ENCODE measurements around the gene CCNT1.
A peak's percentile ranks its signal among the peaks of the same experiment; 100 is the strongest.
"Not testable (repeated sequence)": the region's sequence is repeated elsewhere in the genome, so short reads cannot be mapped to it uniquely, and the experiment has no call there.

CCNT1 gene

DNA sequence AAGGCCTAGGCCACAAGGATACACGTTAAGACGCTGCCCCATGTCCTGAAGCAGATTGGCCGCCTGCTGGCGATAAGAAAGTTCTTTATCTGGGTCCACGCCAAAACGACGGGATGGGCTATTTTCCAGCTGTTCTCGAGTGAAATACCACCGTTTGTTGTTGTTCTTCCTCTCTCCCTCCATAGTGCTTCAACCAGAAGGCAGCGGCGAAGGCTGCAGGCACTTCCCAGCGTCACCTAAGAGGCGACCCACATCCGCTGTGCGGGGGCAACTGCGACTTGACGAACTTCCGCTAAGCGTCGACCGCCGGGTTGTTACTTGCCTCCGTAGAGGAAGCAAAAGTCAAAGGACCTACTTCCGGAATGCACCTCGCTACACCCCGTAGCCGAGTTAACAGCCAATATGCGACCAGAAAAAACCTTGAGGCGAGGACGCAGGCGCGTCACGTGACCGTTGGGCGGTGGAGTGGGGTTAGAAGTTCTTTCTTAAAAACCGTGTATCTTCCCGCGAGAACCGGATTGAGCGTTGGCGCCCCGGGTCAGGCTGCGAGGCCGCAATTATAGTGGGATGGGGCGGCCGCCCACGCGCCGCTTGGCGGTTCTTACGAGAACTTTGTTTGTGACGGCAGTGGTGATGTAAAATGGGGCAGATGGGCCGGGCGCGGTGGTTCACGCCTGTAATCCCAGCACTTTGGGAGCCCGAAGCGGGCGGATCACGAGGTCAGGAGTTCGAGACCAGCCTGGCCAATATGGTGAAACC lies at the start of gene CCNT1:
CCNT1 (minus strand) TSS at position 215 of the 759 bp plus-strand sequence; CDS start at position 183, 32 bp downstream.
- peak; percentile 97 for DNase-seq

- no peak for DNase-seq
Measured at GRCh38 chr12:48765753-48766162, 49.3 kb upstream of the CCNT1 start.

DNA sequence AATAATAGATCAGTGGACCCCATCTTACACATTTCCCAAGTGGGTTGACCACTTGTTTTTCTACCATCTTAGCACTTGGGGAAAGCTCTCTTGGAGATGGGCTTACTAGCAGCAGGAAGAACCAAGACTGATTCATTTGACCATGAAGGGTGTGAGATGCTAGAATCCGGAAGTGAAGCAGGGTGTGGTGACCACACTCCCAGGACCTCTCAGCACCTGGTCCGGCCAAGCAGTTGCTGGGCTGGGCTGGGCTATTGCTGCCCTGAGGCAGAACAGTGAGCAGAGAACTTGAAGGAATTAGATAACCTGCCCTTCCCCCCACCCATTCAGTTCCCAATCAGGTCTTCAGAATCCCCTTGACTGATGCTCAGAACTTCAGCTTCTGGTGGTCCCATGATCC lies 48.0 kb upstream of the CCNT1 start:
- no peak for DNase-seq

- no peak for DNase-seq
Measured at GRCh38 chr12:48758737-48759136, 42.2 kb upstream of the CCNT1 start.

GRCh38 chr12:48758186-48758585 lies 41.7 kb upstream of the CCNT1 start:
- DNase-seq, result no peak

DNA sequence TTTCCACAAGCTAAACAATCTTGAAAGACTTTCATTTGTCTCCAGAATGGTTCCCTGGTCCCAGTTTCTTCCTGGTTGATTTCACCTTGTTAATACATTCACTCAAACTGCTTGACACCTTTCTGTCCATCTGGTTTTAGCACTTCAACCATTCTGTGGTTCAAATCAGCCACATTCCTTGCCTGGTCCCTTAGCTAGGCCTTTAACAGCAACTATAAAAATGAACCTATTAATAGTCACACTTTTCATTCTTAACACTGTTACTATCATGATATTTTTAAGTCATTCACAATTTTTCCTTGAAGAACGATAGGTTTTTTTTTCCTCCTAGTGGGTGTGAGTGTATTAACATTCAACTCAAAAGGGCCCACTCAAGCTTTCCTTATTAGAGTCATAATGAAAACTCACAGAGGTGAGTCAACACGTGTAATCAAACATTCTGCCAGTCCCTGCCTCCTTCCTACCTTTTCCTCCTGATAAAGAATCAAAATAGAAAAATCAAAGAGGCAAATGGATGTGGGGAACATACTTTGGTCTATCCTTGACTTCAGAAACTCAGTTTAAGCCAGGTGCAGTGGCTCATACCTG lies 34.4 kb upstream of the CCNT1 start:
- DNase-seq, result no peak

DNA sequence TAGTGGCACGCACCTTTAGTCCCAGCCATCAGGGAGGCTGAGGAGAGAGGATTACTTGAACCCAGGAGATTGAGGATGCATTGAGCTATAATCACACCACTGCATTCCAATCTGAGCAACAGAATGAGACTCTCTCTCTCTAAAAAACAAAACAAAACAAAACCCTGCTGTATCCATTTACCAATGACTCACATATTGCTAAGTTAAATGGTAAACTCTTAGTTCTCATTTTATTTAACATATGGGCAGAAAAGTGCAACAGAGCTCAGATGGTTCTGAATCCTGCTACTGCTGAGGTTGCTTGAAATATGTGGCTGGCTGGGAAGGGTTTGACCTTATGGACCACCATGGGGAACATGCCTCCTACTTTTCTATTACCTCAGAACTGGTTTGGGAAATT lies 33.7 kb upstream of the CCNT1 start:
- no peak for DNase-seq

DNA sequence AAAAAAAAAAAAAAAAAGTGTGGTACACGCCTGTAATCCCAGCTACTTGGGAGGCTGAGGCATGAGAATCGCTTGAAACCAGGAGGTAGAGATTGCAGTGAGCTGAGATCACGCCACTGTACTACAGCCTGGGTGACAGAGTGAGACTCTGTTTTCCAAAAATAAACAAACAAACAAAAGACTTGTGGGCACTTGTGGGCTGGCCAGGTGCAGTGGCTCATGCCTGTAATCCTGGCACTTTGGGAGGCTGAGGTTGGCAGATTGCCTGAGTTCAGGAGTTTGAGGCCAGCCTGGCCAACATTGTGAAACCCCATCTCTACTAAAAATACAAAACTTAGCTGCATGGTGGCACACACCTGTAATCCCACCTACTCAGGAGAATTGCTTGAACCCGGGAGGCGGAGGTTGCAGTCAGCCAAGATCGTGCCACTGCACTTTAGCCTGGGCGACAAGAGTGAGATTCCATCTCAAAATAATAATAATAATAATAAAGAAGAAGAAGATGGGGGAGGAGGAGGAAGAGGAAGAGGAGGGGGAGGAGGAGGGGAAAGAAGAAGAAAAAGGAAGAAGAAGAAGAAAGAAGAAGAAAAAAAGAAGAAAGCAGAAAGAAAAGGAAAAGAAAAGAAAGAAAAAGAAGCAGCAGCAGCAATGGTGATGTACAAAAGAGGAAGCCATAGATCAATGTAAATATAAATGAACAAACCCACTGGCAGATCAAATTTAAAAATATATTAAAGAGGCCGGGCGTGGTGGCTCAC lies 27.9 kb upstream of the CCNT1 start:
- DNase-seq, result no peak

GRCh38 chr12:48739618-48740269 lies 23.2 kb upstream of the CCNT1 start:
- no peak for DNase-seq

- no peak for DNase-seq
Measured at GRCh38 chr12:48736456-48736855, 19.9 kb upstream of the CCNT1 start.

- DNase-seq, result no peak
Measured at GRCh38 chr12:48728807-48729206, 12.3 kb upstream of the CCNT1 start.

GRCh38 chr12:48720737-48721136 lies 4.2 kb upstream of the CCNT1 start:
- DNase-seq, result not testable (repeated sequence)

DNA sequence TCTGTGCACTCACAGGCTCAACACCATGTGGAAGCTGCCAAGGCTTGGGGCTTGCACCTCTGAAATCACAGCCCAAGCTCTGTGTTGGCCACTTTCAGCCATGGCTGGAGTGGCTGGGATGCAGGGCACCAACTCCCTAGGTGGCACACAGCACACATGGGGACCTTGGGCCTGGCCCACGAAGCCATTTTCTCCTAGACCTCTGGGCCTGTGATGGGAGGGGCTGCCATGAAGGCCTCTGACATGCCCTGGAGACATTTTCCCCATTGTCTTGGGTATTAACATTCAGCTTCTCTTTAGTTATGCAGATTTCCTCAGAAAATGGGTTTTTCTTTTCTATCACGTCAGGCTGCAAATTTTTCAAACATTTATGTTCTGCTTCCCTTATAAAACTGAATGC lies 3.7 kb upstream of the CCNT1 start:
- not testable (repeated sequence) for DNase-seq

- not testable (repeated sequence) for DNase-seq
Measured at GRCh38 chr12:48719002-48719401, 2.5 kb upstream of the CCNT1 start.

- no peak for DNase-seq
Measured at GRCh38 chr12:48717252-48717695, 767 bp upstream of the CCNT1 start.

- DNase-seq, result no peak
Measured at GRCh38 chr12:48716168-48716492, 377 bp downstream of the CCNT1 start.

- no peak for DNase-seq
Measured at GRCh38 chr12:48712209-48712608, 4.3 kb downstream of the CCNT1 start.

GRCh38 chr12:48698822-48699221 lies 17.7 kb downstream of the CCNT1 start:
- not testable (repeated sequence) for DNase-seq

GRCh38 chr12:48696626-48697025 lies 19.9 kb downstream of the CCNT1 start:
- DNase-seq, result no peak

DNA sequence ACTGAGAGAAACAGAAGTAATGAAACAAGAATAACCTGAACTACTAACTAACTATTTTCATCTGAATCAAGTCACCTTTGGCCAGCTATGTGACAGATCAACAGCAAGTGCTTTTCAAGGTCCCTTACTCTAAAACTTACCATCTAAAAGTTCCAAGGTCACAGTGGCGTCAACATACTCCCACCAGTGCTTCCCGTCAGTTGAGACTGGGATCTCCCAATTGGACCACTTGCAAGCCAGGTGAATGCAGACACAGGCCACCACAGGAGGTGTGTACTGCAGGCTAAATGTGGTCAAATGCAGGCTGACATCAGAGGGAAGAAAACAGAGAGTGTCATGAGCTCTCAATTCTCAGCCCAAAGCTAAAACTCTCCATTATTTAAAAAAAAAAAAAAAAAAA lies 20.6 kb downstream of the CCNT1 start:
- DNase-seq, result no peak

DNA sequence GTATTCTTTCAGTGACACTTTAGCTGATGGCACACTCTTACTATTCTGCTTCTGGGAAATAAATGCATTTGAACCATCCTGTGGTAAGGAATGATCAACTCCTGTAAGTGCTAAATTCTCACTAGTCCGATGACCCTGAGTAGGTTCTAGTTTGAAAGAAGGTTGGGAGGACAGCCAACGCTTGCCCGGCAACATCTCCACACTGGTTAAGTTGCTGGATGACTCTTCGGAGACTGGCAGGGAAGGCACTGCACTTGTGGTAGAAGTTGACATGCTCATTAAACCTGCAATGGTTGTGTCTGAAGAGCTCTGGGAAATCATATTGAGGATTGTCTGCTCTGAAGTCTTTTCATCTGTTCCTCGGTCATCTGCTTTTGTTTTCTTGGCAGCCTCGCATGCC lies 22.5 kb downstream of the CCNT1 start:
- DNase-seq, result no peak

DNA sequence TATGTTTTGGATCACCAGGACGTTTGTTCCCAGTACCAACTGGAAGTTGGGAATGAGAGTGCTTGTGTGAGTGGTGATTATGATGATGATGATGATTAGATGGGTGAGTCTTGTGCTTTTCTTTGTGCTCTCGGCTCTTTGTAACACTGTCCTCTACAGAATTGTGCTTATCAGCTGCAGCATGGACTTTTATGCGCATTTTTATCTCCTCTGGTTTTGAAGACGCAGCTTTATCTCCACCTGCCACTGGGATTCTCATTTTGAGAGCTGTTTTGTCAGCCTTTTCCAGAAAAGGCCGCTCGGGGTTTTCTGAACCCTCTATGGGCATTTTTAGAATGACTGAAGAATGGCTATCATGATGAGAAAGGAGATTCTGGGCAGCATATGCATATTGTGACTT lies 22.9 kb downstream of the CCNT1 start:
- no peak for DNase-seq

DNA sequence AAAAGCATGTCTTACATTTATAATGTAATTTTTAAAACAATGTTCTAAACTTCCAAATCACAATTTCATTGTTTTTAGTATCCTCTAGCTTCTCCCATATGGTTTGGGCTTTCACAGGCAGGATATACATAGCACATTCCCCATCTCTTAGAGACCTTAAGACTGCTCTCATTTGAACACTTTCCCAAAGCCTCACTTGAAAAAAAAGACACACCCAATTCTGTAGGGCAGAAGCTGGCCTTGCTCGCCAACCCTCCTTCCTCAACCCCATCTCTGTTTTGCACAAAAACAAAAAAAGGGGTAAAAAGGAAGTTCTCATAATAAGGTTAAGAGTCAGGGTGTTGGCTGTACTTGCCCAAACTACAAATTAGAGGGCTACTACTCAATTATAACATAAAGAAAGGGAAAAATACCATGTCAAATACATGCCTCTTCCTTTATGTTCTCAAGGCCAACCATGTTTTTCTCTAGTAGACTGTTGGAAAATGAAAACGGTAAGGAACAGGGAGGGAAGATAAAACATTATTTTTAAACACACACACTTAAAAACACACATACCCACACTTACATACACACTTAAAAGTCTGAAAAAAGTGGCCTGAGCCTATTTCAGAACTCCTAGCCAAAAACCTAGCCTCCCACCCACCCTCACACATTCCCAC lies 24.6 kb downstream of the CCNT1 start:
- DNase-seq, result no peak
